ENCODE data around the gene ANG. TPM values are rescaled to one million over a fixed set of nuclear protein-coding genes. Genes with fewer than 3 reads are reported as not detected.
A peak's percentile ranks its signal among the peaks of the same experiment; 100 is the strongest.

ANG gene
- total and polyA plus RNA-seq, 2 of the 8 experiments (the other 6 are each of a cell fraction or from before 2014, with no cell fraction given), result 2.2 to 4.6 TPM

GRCh38 chr14:20681348-20682126 is 7.0 kb upstream of the ANG start (continued):
- TF ChIP-seq E2F6 (IDR thresholded peaks at IDR 0.05), result no peak; the same call in 1 of the 2 replicates
- no peak for TF ChIP-seq BCL11A (IDR thresholded peaks at IDR 0.05; ENCODE audit: low read depth in 2 of 2, low read length in 2 of 2)
- no peak for TF ChIP-seq KDM4A (IDR thresholded peaks at IDR 0.05; ENCODE audit: low read depth, low read length, severe bottlenecking)
- no peak for TF ChIP-seq BRCA1 (IDR thresholded peaks at IDR 0.05; ENCODE audit: low read depth, low read length)
- peak; percentile 69 to 71; a peak in 1 of 4 replicates for TF ChIP-seq SIN3A (conservative IDR thresholded peaks at IDR 0.05 in 1 of 2, IDR thresholded peaks at IDR 0.05 in 1 of 2; ENCODE audit: low read depth in 1 of 2, low read length in 2 of 2)
- peak; percentile 79; the same call in 1 of the 2 replicates for TF ChIP-seq POU5F1 (IDR thresholded peaks at IDR 0.05; ENCODE audit: low read depth, low read length)
- no peak for TF ChIP-seq HDAC6 (IDR thresholded peaks at IDR 0.05; ENCODE audit: low read depth, low read length)
- peak; percentile 30; the same call in 1 of the 2 replicates for TF ChIP-seq CHD2 (IDR thresholded peaks at IDR 0.05; ENCODE audit: low read length)
- TF ChIP-seq CBX8 (IDR thresholded peaks at IDR 0.05; ENCODE audit: borderline replicate concordance, low read depth, low read length), result no peak
- TF ChIP-seq SRF (IDR thresholded peaks at IDR 0.05; ENCODE audit: low read depth, low read length), result no peak
- no peak for TF ChIP-seq CTCF (IDR thresholded peaks at IDR 0.05; ENCODE audit: control extremely low read depth in 1 of 3, insufficient read depth in 1 of 3, low read depth in 1 of 3, low read length in 3 of 3)
- TF ChIP-seq POLR2A (IDR thresholded peaks at IDR 0.05; ENCODE audit: control extremely low read depth in 1 of 2, low read depth in 2 of 2, low read length in 2 of 2), result 0 out of 3 replicates have a peak, but pooled peaks of 1 of the 2 experiments have one; percentile 29
- TF ChIP-seq RXRA (IDR thresholded peaks at IDR 0.05; ENCODE audit: insufficient read depth, low read depth, low read length), result no peak
- no peak for TF ChIP-seq FOSL1 (IDR thresholded peaks at IDR 0.05; ENCODE audit: insufficient read depth, low read depth, low read length)
- TF ChIP-seq, protein P1, sequence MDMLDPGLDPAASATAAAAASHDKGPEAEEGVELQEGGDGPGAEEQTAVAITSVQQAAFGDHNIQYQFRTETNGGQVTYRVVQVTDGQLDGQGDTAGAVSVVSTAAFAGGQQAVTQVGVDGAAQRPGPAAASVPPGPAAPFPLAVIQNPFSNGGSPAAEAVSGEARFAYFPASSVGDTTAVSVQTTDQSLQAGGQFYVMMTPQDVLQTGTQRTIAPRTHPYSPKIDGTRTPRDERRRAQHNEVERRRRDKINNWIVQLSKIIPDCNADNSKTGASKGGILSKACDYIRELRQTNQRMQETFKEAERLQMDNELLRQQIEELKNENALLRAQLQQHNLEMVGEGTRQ (IDR thresholded peaks at IDR 0.05; ENCODE audit: low read length), result no peak
- TF ChIP-seq CHD1 (IDR thresholded peaks at IDR 0.05; ENCODE audit: low read depth, low read length), result no peak
- TF ChIP-seq POLR2AphosphoS5 (IDR thresholded peaks at IDR 0.05; ENCODE audit: low read depth, low read length), result no peak
- no peak for TF ChIP-seq GTF2F1 (IDR thresholded peaks at IDR 0.05; ENCODE audit: borderline replicate concordance, low read depth, low read length)
- TF ChIP-seq, protein P2, sequence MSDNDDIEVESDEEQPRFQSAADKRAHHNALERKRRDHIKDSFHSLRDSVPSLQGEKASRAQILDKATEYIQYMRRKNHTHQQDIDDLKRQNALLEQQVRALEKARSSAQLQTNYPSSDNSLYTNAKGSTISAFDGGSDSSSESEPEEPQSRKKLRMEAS (IDR thresholded peaks at IDR 0.05), result no peak
- TF ChIP-seq ZNF274 (IDR thresholded peaks at IDR 0.05; ENCODE audit: borderline replicate concordance, extremely low read depth, low read length), result no peak
